IPS-11a (cell line): ENCODE measurements around the gene COL27A1.

Experiments used
- H3K4me3 ChIP-seq: one replicate; pipeline ENCODE4 v1.5.1; 2013; ENCODE audit warnings: low read depth, low read length, control low read depth

Gene COL27A1

GRCh38 chr9:114238891-114239875 is 83.8 kb downstream of the COL27A1 start:
- H3K4me3 ChIP-seq = no peak overlapping the region

- no peak overlapping the region for H3K4me3 ChIP-seq
Observed at GRCh38 chr9:114240216-114240615, 84.9 kb downstream of the COL27A1 start.

DNA sequence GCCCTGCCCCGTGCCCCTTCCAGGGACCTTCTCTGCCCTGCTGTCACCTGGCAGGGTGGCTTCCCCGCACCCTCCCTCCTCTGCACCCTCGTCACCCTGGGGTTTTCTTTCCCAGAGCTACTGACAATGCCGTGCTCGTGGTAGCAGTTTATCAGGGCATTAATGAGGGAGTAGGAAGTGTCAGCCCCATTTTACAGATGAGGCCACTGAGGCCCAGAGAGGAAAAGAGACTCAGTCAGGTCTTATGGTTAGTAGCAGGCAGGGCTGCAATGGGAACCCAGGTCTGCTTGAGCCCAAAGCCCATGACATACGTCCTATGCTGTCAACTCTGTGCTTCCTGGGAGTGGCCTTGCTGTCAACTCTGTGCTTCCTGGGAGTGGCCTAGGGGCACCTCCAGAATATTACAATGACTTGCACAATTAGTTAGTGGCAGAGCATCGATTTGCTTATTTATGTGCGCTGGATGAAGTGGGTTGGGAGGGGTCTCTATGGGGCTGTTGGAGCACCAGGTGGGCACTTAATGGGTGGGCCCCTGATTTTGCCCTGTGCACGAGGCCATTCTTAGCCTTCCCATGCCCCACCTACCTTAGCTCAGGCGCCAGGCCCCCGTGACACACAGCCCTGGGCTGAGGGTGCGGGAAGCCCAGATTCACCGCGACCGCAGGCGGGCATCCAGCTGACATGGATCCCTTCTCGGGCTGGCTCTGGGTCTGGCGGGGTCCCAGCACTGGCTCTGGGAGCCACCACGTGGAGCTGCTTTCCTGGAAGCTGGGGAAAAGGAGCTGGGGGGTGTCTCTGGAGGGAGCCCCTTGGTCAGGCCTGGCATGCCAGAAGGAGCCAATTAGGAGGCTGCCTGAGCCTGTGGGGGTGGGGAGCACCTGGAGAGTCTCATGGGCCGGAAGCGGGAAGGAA is 85.6 kb downstream of the COL27A1 start:
- H3K4me3 ChIP-seq = no peak overlapping the region

GRCh38 chr9:114242837-114243236 is 87.5 kb downstream of the COL27A1 start:
- no peak overlapping the region for H3K4me3 ChIP-seq

GRCh38 chr9:114243240-114243639 is 87.9 kb downstream of the COL27A1 start:
- H3K4me3 ChIP-seq = no peak overlapping the region

DNA sequence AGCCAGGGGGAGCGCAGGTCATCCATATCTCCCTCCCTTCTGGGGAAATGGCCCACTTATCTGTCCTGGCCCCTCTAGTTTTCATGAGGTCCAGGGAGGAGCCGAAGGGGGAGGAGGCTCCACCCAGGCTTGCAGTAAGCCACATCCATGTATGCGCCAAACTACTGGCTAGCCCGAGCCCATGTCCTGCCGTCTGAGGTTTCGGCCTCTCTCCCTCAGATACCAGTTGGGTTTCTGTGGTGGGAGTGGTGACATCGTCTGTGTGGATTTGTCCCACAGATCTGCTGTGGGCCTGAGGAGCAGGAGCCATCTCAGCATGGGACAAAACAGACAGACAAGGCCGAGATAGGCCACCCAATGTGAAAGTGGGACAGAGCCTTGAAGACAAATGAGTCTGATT is 89.2 kb downstream of the COL27A1 start:
- H3K4me3 ChIP-seq = no peak overlapping the region

- no peak overlapping the region for H3K4me3 ChIP-seq
Observed at GRCh38 chr9:114246558-114246957, 91.2 kb downstream of the COL27A1 start.

GRCh38 chr9:114247077-114247476 is 91.7 kb downstream of the COL27A1 start:
- H3K4me3 ChIP-seq = no peak overlapping the region

- H3K4me3 ChIP-seq = no peak overlapping the region
Observed at GRCh38 chr9:114247491-114247890, 92.2 kb downstream of the COL27A1 start.

DNA sequence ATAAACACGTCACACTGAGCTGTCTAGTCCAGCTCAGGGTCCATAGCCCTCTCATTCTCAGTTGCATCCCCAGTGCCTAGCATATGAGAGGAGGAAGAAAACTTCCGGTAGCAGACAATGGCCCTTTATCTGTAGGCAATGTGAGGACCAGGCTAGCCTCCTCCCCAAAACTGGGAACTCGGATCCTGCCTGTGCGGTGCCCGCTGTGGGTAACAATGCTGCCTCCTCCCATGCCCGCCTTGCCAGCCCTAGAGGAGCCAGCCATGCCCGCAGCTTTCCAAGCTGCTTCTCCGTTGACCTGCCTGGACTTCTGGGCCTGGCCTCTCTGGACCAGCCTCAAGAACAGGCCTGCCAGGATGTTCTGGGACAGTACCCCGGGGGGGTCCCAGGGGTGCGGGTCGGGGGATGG is 93.0 kb downstream of the COL27A1 start:
- no peak overlapping the region for H3K4me3 ChIP-seq

GRCh38 chr9:114249424-114250234 is 94.3 kb downstream of the COL27A1 start:
- no peak overlapping the region for H3K4me3 ChIP-seq

GRCh38 chr9:114250235-114250568 is 94.9 kb downstream of the COL27A1 start:
- no peak overlapping the region for H3K4me3 ChIP-seq

DNA sequence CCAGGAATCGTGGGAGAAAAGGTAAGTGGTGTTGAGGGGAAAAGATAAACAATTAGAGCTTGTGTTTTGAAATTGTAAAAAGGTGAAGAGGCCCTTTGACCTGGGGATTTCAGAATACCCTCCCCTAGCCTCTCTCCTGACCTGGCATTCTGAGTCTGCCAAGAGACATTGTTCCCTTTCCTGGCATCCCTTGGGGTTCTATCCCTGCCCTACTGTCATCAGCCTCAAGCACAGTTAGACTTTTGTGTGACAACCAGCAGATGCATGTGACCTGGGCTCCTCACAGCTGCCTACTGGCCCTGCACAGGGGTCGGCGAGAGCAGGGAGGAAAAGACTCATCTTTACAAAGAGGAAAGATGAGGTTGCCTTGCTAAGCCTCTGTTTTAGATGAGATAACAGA is 95.3 kb downstream of the COL27A1 start:
- no peak overlapping the region for H3K4me3 ChIP-seq

- no peak overlapping the region for H3K4me3 ChIP-seq
Observed at GRCh38 chr9:114252394-114252793, 97.1 kb downstream of the COL27A1 start.

- H3K4me3 ChIP-seq = no peak overlapping the region
Observed at GRCh38 chr9:114256827-114257328, 101.5 kb downstream of the COL27A1 start.

- no peak overlapping the region for H3K4me3 ChIP-seq
Observed at GRCh38 chr9:114258218-114258617, 102.9 kb downstream of the COL27A1 start.

- H3K4me3 ChIP-seq = no peak overlapping the region
Observed at GRCh38 chr9:114258866-114259797, 103.8 kb downstream of the COL27A1 start.

GRCh38 chr9:114259798-114260523 is 104.6 kb downstream of the COL27A1 start:
- H3K4me3 ChIP-seq = no peak overlapping the region

DNA sequence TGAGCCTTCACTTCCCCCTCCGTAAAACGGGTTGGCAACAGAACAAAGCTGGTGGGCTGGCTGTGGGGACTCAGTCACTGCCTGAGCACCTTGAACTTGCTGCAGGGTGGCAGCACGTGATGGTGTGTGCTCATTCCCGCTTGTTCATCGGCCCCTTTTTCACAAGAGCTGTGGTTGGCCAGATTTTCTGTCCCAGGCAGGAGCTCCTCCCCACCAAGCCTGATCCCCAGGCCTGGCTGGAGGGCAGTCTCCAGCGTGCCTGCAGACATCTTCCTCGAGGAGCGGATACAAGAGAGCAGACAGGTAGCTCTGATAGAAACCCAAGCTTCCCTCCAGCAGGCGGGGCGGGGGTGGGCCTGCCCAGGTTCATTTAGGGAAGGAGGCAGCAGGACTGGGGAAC is 105.7 kb downstream of the COL27A1 start:
- no peak overlapping the region for H3K4me3 ChIP-seq
